Parathyroid adenoma (tissue), 2 donors: ENCODE data around the gene GRIK2.
"Not testable (repeated sequence)": the region's sequence is repeated elsewhere in the genome, so short reads cannot be mapped to it uniquely, and the experiment has no call there.

Experiments used
- H2AFZ ChIP-seq: fragments of 300-600 bp; sonication (generic); one replicate; pipeline ENCODE4 v1.7.0; 2017; ENCODE audit warnings: antibody characterized with exemption, mild to moderate bottlenecking
- H3K27ac ChIP-seq: fragments of 300-600 bp; sonication (generic); one replicate; pipeline ENCODE4 v1.7.0; 2017
- H3K27me3 ChIP-seq: fragments of 300-600 bp; sonication (generic); one replicate; pipeline ENCODE4 v1.7.0; 2017; ENCODE audit warnings: low read length; ENCODE audit not compliant: control insufficient read depth, insufficient read depth
- H3K36me3 ChIP-seq: fragments of 300-600 bp; sonication (generic); one replicate; pipeline ENCODE4 v1.7.0; 2017; ENCODE audit warnings: low read length; ENCODE audit not compliant: control insufficient read depth, insufficient read depth
- H3K4me1 ChIP-seq: fragments of 300-600 bp; sonication (generic); one replicate; pipeline ENCODE4 v1.7.0; 2017; ENCODE audit warnings: control low read depth
- H3K4me2 ChIP-seq: fragments of 300-600 bp; sonication (generic); one replicate; pipeline ENCODE4 v1.7.0; 2017; ENCODE audit warnings: low read length
- H3K4me3 ChIP-seq: fragments of 300-600 bp; sonication (generic); one replicate; pipeline ENCODE4 v1.7.0; 2017; ENCODE audit warnings: low read depth, low read length
- H3K79me2 ChIP-seq: fragments of 300-600 bp; sonication (generic); one replicate; pipeline ENCODE4 v1.7.0; 2017; ENCODE audit warnings: control low read depth
- H3K9ac ChIP-seq: fragments of 300-600 bp; sonication (generic); one replicate; pipeline ENCODE4 v1.7.0; 2017; ENCODE audit warnings: mild to moderate bottlenecking
- H3K9me3 ChIP-seq: fragments of 300-600 bp; sonication (generic); one replicate; pipeline ENCODE4 v1.7.0; 2017; ENCODE audit warnings: low read length; ENCODE audit not compliant: control insufficient read depth
- CTCF ChIP-seq: fragments of 300-600 bp; sonication (generic); IDR thresholded peaks from one replicate; pipeline ENCODE4 v1.7.0; 2017; ENCODE audit warnings: antibody characterized with exemption, mild to moderate bottlenecking
- donor health status: primary hyperparathyroidism.

Gene GRIK2

GRCh38 chr6:101393251-101393828 is at the start of gene GRIK2:
GRIK2 (plus strand) TSS chr6:101393708.
- peak within 1 kb of the TSS; percentile 50 for H3K4me2 ChIP-seq
- H3K36me3 ChIP-seq, result no peaks in the 10 kb centered on the region
- H3K79me2 ChIP-seq, result no peaks in the 10 kb centered on the region
- no peak within 1 kb of the TSS for H3K9ac ChIP-seq
- H3K27me3 ChIP-seq, result no peaks in the 10 kb centered on the region
- no peak within 1 kb of the TSS for H3K27ac ChIP-seq
- H3K9me3 ChIP-seq, result peaks cover 2% of the 10 kb centered on the region
- no peak for TF ChIP-seq CTCF
- H3K4me1 ChIP-seq, result no peaks in the 10 kb centered on the region
- H3K4me3 ChIP-seq, result peak within 1 kb of the TSS; percentile 3
- peak within 1 kb of the TSS; percentile 39 for H2AFZ ChIP-seq

GRCh38 chr6:101344885-101345284 is 48.6 kb upstream of the GRIK2 start:
- no peak overlapping the region for H3K27ac ChIP-seq

GRCh38 chr6:101348816-101349215 is 44.7 kb upstream of the GRIK2 start:
- H3K27ac ChIP-seq, result no peak overlapping the region
- no peaks in the 10 kb centered on the region for H3K36me3 ChIP-seq
- H3K4me2 ChIP-seq, result no peak overlapping the region
- no peaks in the 10 kb centered on the region for H3K79me2 ChIP-seq
- no peaks in the 10 kb centered on the region for H3K9me3 ChIP-seq
- H3K9ac ChIP-seq, result no peak overlapping the region
- no peak overlapping the region for H3K4me3 ChIP-seq
- no peaks in the 10 kb centered on the region for H3K4me1 ChIP-seq
- TF ChIP-seq CTCF, result no peak
- H3K27me3 ChIP-seq, result no peaks in the 10 kb centered on the region
- no peak overlapping the region for H2AFZ ChIP-seq

More at GRCh38 chr6:101344885-101345284, 48.6 kb upstream of the GRIK2 start:
- Histone ChIP-seq H3K4me2 (no peak overlapping the region), H3K4me1 (no peaks in the 10 kb centered on the region), H3K9me3 (no peaks in the 10 kb centered on the region), H3K36me3 (no peaks in the 10 kb centered on the region), H2AFZ (no peak overlapping the region), H3K9ac (no peak overlapping the region), H3K27me3 (no peaks in the 10 kb centered on the region), H3K79me2 (no peaks in the 10 kb centered on the region), H3K4me3 (no peak overlapping the region)
- TF ChIP-seq CTCF, result no peak

DNA sequence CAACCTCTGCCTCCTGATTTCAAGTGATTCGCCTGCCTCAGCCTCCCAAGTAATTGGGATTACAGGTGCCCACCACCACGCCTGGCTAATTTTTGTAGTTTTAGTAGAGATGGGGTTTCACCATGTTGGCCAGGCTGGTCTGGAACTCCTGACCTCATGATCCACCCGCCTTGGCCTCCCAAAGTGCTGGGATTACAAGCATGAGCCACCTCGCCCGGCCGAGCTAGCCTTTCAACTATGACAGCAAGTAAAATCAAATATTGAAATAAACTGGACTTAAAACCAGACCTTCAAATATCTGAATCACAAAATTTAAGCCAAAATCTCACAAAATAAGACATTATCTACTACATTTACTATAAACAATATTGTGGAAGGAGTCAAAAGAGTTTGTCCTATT is 42.9 kb upstream of the GRIK2 start:
- not testable (repeated sequence) for H3K36me3 ChIP-seq, H3K27ac ChIP-seq, H3K27me3 ChIP-seq, H3K4me2 ChIP-seq, H3K4me3 ChIP-seq, H3K9me3 ChIP-seq, H3K9ac ChIP-seq, H3K79me2 ChIP-seq, H3K4me1 ChIP-seq, H2AFZ ChIP-seq

DNA sequence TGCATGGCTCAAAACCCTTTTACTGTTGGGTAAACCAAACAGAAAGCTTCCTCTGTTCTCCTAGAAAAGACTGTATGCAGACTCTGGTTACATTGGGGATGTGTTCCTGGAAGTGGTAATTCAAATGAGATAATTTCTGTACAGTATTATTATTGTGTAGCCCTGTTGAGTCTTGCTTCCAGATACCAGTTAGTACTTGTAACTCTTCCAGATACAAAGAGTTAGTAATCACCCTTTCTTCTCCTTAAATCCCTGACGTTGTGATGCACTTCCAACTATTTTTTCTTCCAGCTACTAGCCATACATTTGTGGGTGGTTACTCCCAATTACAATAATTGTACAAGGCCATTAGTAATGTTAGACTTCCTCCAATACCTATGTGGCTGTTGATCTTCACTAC is 42.3 kb upstream of the GRIK2 start:
- TF ChIP-seq CTCF, result no peak
- Histone ChIP-seq H3K4me1 (no peaks in the 10 kb centered on the region), H2AFZ (no peak overlapping the region), H3K27ac (no peak overlapping the region), H3K4me3 (no peak overlapping the region), H3K36me3 (no peaks in the 10 kb centered on the region), H3K9me3 (no peaks in the 10 kb centered on the region), H3K9ac (no peak overlapping the region), H3K27me3 (no peaks in the 10 kb centered on the region), H3K4me2 (no peak overlapping the region), H3K79me2 (no peaks in the 10 kb centered on the region)
